GM12865 (cell line): Measurements from ENCODE around the gene AIF1.

ENCODE experiments used
- DNase-seq: peaks from one replicate; pipeline ENCODE4 v3.0.0; 2010; ENCODE audit warnings: low read depth
- H3K4me3 ChIP-seq: 2 replicates; pipeline ENCODE4 v1.5.1; 2011; ENCODE audit warnings: mild to moderate bottlenecking, low read depth, low read length, control low read depth
- CTCF ChIP-seq: IDR thresholded peaks from 2 replicates; pipeline ENCODE4 v1.5.1; 2011; ENCODE audit warnings: low read length, control low read depth, low read depth, inconsistent platforms; ENCODE audit not compliant: insufficient read depth; ENCODE audit errors: missing control alignments

The AIF1 gene

DNA sequence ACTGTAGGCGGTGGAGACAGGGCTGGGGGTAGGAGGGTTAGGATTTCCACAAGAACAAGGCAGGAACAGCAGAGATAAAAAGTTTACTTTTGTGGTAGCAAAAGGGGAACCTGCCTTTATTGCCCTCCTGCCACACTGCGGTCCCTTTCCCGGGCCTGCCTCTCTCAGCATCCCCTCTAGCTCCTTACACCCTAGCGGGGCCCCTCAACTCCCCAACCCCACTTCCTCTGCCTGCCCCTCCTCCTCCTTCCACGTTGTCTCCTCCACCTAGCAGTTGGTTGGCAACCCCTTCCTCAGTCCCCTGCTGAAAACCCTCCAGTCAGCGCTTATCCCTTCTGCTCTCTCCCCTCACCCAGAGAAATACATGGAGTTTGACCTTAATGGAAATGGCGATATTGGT lies 714 bp downstream of the AIF1 start:
- no peak for DNase-seq
- TF ChIP-seq CTCF, result no peak

DNA sequence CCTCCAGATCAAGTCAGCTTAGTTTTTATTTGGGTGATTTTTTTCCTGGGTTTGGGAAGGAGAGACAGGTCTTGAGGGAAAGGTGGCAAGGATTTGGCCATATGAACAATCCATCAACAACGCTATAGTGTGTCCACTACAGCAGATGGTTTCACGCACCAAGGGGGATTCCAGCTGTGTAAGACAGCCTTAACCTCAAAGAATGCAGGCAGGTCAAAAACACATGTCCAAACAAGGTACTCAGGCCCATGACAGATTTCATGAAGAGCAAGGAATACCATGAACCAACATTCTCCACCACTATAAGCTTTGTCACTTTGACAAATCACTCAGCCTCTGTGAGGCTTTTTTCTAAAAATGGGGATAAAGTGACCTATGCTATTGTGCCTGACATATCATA lies 2.0 kb downstream of the AIF1 start:
- no peak for TF ChIP-seq CTCF
- H3K4me3 ChIP-seq, result no peak overlapping the region
- DNase-seq, result peak; percentile 49

More for the DNA sequence above, 714 bp downstream of the AIF1 start:
- H3K4me3 ChIP-seq, result no peak overlapping the region

DNA sequence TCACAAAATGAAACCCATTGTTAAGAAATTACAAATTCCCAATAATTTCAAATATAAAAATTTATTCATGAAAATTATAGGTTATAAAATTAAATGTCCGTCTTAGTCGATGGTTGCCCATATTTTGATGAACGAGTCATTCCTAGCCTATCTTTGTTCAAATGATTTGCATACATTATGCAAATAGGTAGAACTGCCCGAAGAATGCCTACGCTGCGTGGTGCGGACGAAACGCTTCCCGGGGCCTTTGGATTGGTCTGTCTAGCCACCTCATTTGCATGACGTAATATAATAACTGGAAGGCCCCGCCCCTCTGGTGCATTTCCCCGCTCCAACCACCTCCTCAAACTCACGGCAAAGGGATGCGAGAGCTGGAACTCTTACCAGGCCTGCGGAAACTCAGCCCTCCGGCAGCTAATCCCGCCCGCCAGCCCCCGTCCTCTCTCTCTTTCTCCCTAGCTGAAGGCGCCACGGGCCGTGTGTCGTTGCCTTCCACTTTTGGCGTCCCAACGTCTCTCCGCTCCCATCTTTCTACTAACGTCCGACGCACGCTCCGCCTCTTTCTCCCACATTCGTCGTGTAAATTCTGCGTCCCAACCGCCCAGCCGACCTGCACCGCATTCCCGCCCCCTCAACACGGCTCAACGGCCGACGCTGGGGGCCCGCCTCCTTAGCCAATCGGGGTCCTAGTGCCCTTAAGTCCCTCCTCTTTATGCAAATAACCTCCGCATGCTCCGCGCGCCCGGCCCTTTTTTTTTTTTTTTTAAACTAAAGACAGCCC lies 5.0 kb downstream of the AIF1 start:
- no peak for TF ChIP-seq CTCF
- H3K4me3 ChIP-seq, result peak overlapping the region; percentile 68
- DNase-seq, result peak; percentile 100

DNA sequence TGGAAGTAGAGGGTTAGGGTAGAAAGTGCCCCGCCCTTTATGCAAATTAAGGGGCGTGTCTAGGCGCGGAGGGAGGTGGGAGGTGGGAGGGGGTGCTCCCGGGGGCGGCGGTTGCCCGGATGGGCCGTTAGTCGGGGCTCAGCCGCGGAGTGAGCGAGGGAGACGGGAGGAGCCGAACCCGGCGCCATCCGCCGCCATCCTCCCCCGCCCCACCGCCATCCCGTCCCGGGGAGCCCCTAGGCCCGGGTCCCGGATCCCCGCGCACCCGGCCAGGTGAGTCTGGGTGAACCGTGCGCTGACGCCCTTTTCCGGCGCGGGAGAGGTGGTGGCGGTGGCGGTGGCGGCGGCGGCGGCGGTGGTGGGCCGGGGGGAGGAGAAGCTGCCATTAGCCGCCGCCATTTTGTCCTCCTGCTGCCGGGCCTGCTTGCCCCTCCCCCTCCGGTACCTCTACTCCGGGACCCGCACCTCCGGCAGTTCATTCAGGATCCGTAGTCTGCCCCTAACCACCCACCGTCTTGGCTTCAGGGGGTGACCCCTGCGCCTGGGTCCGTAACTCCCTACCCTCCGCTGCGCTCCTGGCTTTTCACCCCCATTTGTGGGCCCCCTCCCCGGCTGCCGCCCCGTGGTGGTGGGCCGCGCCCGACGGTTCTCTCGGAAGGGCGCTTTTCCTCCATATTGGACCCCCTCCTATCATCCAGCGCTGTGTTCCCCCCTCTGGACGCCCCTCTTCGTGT lies 5.7 kb downstream of the AIF1 start, which contains the start of gene PRRC2A:
Gene PRRC2A (plus strand): TSS at position 130 of the 734 bp plus-strand sequence. CDS start 2,075 bp downstream, outside the sequence.
- DNase-seq, result no peak
- TF ChIP-seq CTCF, result no peak
- peak within 1 kb of the TSS; percentile 98 for H3K4me3 ChIP-seq

DNA sequence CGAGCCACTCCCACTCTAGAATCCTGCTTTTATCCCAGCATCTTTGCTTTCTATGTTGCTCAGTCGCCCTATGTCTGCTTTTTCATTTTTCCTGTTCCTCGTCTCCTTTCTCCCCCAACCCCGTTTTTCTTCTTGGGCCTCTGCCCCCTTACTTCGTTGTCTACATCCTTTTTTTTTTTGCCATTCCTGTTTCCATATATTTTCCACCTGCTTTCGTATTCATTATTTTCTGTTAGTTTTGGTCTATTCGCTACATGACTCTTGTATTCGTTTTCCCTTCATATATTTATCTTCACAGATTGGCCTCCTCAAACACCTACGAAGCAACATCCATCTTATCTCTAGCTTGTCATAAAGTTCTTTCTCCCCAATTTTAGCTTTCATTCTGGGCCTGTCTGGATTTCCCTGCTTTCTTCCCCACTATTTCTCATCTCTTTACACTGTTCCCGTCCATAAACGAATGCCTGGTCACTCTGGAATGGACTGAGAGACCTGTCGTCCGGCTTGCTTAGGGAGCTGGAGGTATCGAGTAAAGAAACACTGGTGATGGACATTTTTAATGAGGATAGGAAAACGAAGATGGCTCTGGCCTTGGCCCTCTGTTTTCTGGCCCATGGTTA lies 6.4 kb downstream of the AIF1 start:
- no peak for DNase-seq
- no peak for TF ChIP-seq CTCF
- peak overlapping the region; percentile 98 for H3K4me3 ChIP-seq

- no peak for DNase-seq
- peak overlapping the region; percentile 98 for H3K4me3 ChIP-seq
- no peak for TF ChIP-seq CTCF
These were observed 7.0 kb downstream of the AIF1 start for GRCh38 chr6:31621991-31622390.
